B cell (primary cell): ENCODE data around the gene ZBTB24. TPM values are rescaled to one million over a fixed set of nuclear protein-coding genes. Genes with fewer than 3 reads are reported as not detected.

Experiments
- ATAC-seq: fragments of 200-7000 bp; cut with Tn5 transposase; one replicate; pipeline ENCODE4 v1.10.0; 2021; ENCODE audit warnings: low read depth, mild to moderate bottlenecking, moderate number of reproducible peaks, moderate library complexity
- CTCF ChIA-PET: fragments of 350-600 bp; sonication (Branson Sonifier 250); formaldehyde crosslinking; loops from one replicate; lab custom pipeline; 2021; ENCODE audit warnings: antibody characterized with exemption, inconsistent platforms; lab: Charles Lee
- POLR2A ChIA-PET: fragments of 350-600 bp; sonication (Branson Sonifier 250); formaldehyde crosslinking; loops from one replicate; lab custom pipeline; 2021; ENCODE audit warnings: antibody characterized with exemption; lab: Charles Lee
- DNase-seq: peaks from one replicate; pipeline ENCODE4 v3.0.0; 2013
- H2AFZ ChIP-seq: 2 replicates; pipeline ENCODE4 v1.6.1; 2012; ENCODE audit warnings: mild to moderate bottlenecking, low read depth, low read length; ENCODE audit not compliant: insufficient read depth, poor library complexity, severe bottlenecking
- H3K27ac ChIP-seq, 2 donors: 1 replicate in 1 of 2; 2 replicates in 1 of 2; pipeline ENCODE4 v1.5.1; 2012 to 2013; ENCODE audit warnings: low read length in 2 of 2, mild to moderate bottlenecking in 2 of 2, moderate library complexity in 1 of 2
- H3K27me3 ChIP-seq, 4 experiments: fragments of 200-600 bp in 1 of 4; sonication (generic) in 1 of 4; replicated peaks in 1 of 4; 1 replicate in 2 of 4; 2 replicates in 2 of 4; pipeline versions ENCODE4 v1.6.1 to v1.7.0; 2013 to 2016; ENCODE audit warnings: low read length in 3 of 4, mild to moderate bottlenecking in 2 of 4, mixed read lengths in 1 of 4, moderate library complexity in 1 of 4; ENCODE audit not compliant: insufficient read depth in 4 of 4, control insufficient read depth in 3 of 4; ENCODE audit errors: control extremely low read depth in 1 of 4
- H3K36me3 ChIP-seq, 2 experiments: replicated peaks in 1 of 2; 1 replicate in 1 of 2; 2 replicates in 1 of 2; pipeline versions ENCODE4 v1.6.1 to v1.7.1; 2013; ENCODE audit warnings: low read length in 1 of 2; ENCODE audit not compliant: insufficient read depth in 2 of 2, control insufficient read depth in 1 of 2; ENCODE audit errors: control extremely low read depth in 1 of 2, extremely low read depth in 1 of 2
- H3K4me1 ChIP-seq, 2 donors: fragments of 200-600 bp in 1 of 2; sonication (generic) in 1 of 2; 1 replicate in 1 of 2; 2 replicates in 1 of 2; pipeline versions ENCODE4 v1.5.1 to v1.6.1; 2013 to 2017; ENCODE audit warnings: low read length in 2 of 2; ENCODE audit not compliant: control insufficient read depth in 2 of 2, insufficient read depth in 2 of 2
- H3K4me2 ChIP-seq: replicated peaks from 2 replicates; pipeline ENCODE3; 2012; ENCODE audit warnings: mild to moderate bottlenecking, low read depth, low read length; ENCODE audit not compliant: poor library complexity, severe bottlenecking
- H3K4me3 ChIP-seq, 5 experiments: fragments of 200-600 bp in 1 of 5; sonication (generic) in 1 of 5; 1 replicate in 3 of 5; 2 replicates in 2 of 5; pipeline versions ENCODE4 v1.5.1 to v1.7.0; 2011 to 2016; ENCODE audit warnings: low read length in 4 of 5, mild to moderate bottlenecking in 4 of 5, low read depth in 2 of 5, control low read depth in 1 of 5, moderate library complexity in 1 of 5; ENCODE audit not compliant: insufficient read depth in 1 of 5; ENCODE audit errors: control extremely low read depth in 1 of 5, extremely low read depth in 1 of 5
- H3K79me2 ChIP-seq: fragments of 200-600 bp; sonication (generic); one replicate; pipeline ENCODE4 v1.6.0; 2016; ENCODE audit warnings: low read length; ENCODE audit not compliant: control insufficient read depth, insufficient read depth
- H3K9ac ChIP-seq: fragments of 200-600 bp; sonication (generic); 2 replicates; pipeline ENCODE4 v1.6.1; 2017; ENCODE audit warnings: mild to moderate bottlenecking, low read length, moderate library complexity
- H3K9me3 ChIP-seq, 3 donors: one replicate each; pipeline versions ENCODE4 v1.6.1 to v1.7.1; 2013; ENCODE audit warnings: low read length in 2 of 3; ENCODE audit not compliant: control insufficient read depth in 2 of 3, insufficient read depth in 1 of 3; ENCODE audit errors: control extremely low read depth in 1 of 3
- H4K20me1 ChIP-seq: 2 replicates; pipeline ENCODE4 v1.6.0; 2012; ENCODE audit warnings: mild to moderate bottlenecking, low read length; ENCODE audit not compliant: insufficient read depth, control insufficient read depth, poor library complexity, severe bottlenecking
- H3K27ac Mint-ChIP-seq: one replicate; pipeline ENCODE4 v1.8.0; 2021; ENCODE audit warnings: mixed read lengths
- H3K27me3 Mint-ChIP-seq: one replicate; pipeline ENCODE4 v1.8.0; 2021; ENCODE audit warnings: mixed read lengths
- H3K4me1 Mint-ChIP-seq: one replicate; pipeline ENCODE4 v1.8.0; 2021; ENCODE audit warnings: mixed read lengths
- H3K4me3 Mint-ChIP-seq: one replicate; pipeline ENCODE4 v1.8.0; 2021; ENCODE audit warnings: mixed read lengths
- H3K9me3 Mint-ChIP-seq: one replicate; pipeline ENCODE4 v1.8.0; 2022; ENCODE audit warnings: mixed read lengths; ENCODE audit not compliant: insufficient read depth
- EZH2 ChIP-seq: IDR thresholded peaks from 2 replicates; pipeline ENCODE4 v1.6.1; 2012; ENCODE audit warnings: borderline replicate concordance, low read depth, mild to moderate bottlenecking, moderate library complexity, low read length; ENCODE audit not compliant: insufficient read depth, poor library complexity, severe bottlenecking
- WGBS: methylation state at CpG from one replicate; pipeline ENCODE4 v1.1.5; 2013; ENCODE audit warnings: missing lambda C conversion rate; ENCODE audit not compliant: insufficient coverage; 5-methylcytosine and 5-hydroxymethylcytosine counted together
- intact Hi-C: fragments of 100-400 bp; cut with micrococcal nuclease; formaldehyde crosslinking; loops from one replicate; pipeline ENCODE4 v1.10.0; 2022
- polyA plus RNA-seq: library from polyadenylated mRNA; depleted of rRNA; stranded (reverse); fragments of >200 nt; gene quantifications from 2 replicates; pipeline ENCODE4 v1.2.3, GENCODE V29; 2012
- total RNA-seq, 2 donors: library from RNA; stranded (reverse); fragments of 120-200 nt in 1 of 2; gene quantifications; 1 replicate in 1 of 2; 2 replicates in 1 of 2; pipeline versions ENCODE4 v1.2.3 to v1.2.4, GENCODE V29; 2013 to 2022
- TF ChIP-seq, protein P1 (sequence below): fragments of 200-600 bp; IDR thresholded peaks from one replicate; pipeline ENCODE4 v1.8.0; 2022; ENCODE audit warnings: antibody characterized with exemption, mild to moderate bottlenecking

ZBTB24 gene
- total and polyA plus RNA-seq, 2 donors (not counting 1 experiment from before 2014, with no cell fraction given): 10.6 to 31.4 TPM

DNA sequence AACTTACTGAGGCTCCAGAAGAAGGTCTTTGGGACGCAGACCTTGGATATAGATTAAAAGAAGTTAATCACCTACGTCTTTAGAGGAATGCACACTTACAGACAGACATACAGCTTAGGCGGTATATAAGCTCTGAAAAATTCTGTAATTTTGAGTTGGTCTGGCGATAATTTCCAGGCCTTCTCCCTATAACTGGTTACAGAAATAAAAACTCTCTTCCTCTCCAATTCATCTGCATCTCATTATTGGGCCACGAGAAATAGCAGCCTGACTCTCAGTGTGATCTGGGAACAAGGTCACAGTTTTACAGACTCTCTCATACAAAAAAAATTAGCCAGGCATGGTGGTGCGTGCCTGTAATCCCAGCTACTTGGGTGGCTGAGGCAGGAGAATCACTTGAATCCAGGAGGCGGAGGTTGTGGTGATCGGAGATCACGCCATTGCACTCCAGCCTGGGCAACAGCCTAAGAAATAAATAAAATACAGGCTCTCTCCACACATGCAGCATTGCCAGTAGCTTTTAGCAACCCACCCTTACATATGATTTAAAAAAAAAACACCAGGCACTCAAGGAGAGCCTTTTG, 4.7 kb downstream of the ZBTB24 start:
- no CpG with 5 or more reads among the region's 9 CpGs for WGBS
- H3K4me3 ChIP-seq: peak overlapping the region; percentile 4 to 92 (median 47)
- H3K27ac ChIP-seq: peak overlapping the region; percentile 37 to 81

DNA sequence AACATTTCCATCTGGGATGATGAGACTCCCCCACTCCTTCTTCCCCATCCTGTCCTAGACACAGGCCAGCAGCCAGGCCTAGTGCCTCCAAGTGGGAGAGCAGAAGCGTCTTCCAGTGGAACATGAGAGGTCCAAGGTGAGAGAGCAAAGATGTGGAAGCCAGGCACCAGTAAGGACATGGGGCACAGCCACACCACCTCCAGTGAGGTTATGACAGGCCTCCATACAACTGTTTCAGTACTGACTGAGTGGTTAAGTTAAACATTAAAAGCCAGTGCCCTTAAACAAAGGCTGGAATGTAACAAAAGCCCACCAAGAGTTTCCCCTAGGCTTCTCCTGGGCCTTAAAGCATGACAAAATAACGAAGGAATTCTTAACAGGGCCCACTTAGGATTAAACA, 5.3 kb downstream of the ZBTB24 start:
- DNase-seq (no peak), ATAC-seq (no peak)
- H4K20me1 ChIP-seq: peaks cover 12% of the 10 kb centered on the region
- no CpG with 5 or more reads among the region's 2 CpGs for WGBS
- peak overlapping the region in 1 of 2 donors; percentile 81 for H3K27ac ChIP-seq
- TF ChIP-seq, protein P1, sequence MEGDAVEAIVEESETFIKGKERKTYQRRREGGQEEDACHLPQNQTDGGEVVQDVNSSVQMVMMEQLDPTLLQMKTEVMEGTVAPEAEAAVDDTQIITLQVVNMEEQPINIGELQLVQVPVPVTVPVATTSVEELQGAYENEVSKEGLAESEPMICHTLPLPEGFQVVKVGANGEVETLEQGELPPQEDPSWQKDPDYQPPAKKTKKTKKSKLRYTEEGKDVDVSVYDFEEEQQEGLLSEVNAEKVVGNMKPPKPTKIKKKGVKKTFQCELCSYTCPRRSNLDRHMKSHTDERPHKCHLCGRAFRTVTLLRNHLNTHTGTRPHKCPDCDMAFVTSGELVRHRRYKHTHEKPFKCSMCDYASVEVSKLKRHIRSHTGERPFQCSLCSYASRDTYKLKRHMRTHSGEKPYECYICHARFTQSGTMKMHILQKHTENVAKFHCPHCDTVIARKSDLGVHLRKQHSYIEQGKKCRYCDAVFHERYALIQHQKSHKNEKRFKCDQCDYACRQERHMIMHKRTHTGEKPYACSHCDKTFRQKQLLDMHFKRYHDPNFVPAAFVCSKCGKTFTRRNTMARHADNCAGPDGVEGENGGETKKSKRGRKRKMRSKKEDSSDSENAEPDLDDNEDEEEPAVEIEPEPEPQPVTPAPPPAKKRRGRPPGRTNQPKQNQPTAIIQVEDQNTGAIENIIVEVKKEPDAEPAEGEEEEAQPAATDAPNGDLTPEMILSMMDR: no peak
- no peak for TF ChIP-seq EZH2
- peaks cover 86% of the 10 kb centered on the region for H3K79me2 ChIP-seq
- intact Hi-C loops: no loop called here
- peaks cover 6 to 64% of the 10 kb centered on the region in 2 experiments for H3K36me3 ChIP-seq
- no peaks in the 10 kb centered on the region for H3K9me3 ChIP-seq
- ChIA-PET POLR2A (no interaction called here), CTCF (interaction anchor here (1.1 to 5.5 kb wide), 3 partner anchors 19 to 36 kb away, joined by 3 to 42 read pairs (median 12); partner anchors contain the start of genes MICAL1, PPIL6 and SMPD2)
- H3K4me2 ChIP-seq: peak overlapping the region; percentile 91
- Mint-ChIP-seq H3K4me1 (peaks cover 80% of the 10 kb centered on the region), H3K27me3 (no peaks in the 10 kb centered on the region), H3K27ac (peak overlapping the region; percentile 84), H3K9me3 (no peaks in the 10 kb centered on the region), H3K4me3 (peak overlapping the region; percentile 86)
- no peak overlapping the region for H2AFZ ChIP-seq
- H3K4me1 ChIP-seq: peaks cover 58 to 68% of the 10 kb centered on the region in 2 donors
- peak overlapping the region in 3 of 5 experiments; percentile 12 to 47 (median 34) for H3K4me3 ChIP-seq
- H3K27me3 ChIP-seq: no peaks in the 10 kb centered on the region
- H3K9ac ChIP-seq: peak overlapping the region; percentile 68

More for the DNA sequence above, 4.7 kb downstream of the ZBTB24 start:
- H3K4me2 ChIP-seq: peak overlapping the region; percentile 91
- Mint-ChIP-seq H3K9me3 (no peaks in the 10 kb centered on the region), H3K27ac (peak overlapping the region; percentile 84), H3K4me3 (peak overlapping the region; percentile 86), H3K4me1 (peaks cover 74% of the 10 kb centered on the region), H3K27me3 (no peaks in the 10 kb centered on the region)
- H3K9ac ChIP-seq: peak overlapping the region; percentile 68
- H4K20me1 ChIP-seq: peaks cover 8% of the 10 kb centered on the region
- peaks cover 84% of the 10 kb centered on the region for H3K79me2 ChIP-seq
- no peak for DNase-seq
- peaks cover 6 to 58% of the 10 kb centered on the region in 2 experiments for H3K36me3 ChIP-seq
- intact Hi-C loops: no loop called here
- ATAC-seq: no peak
- peaks cover 52 to 62% of the 10 kb centered on the region in 2 donors for H3K4me1 ChIP-seq
- no peaks in the 10 kb centered on the region for H3K27me3 ChIP-seq
- POLR2A ChIA-PET: interaction anchor here (0.8 to 1.0 kb wide), 2 partner anchors 18 to 19 kb away, joined by 3 to 5 read pairs; no protein-coding TSS in a partner anchor
- H2AFZ ChIP-seq: no peak overlapping the region
- H3K9me3 ChIP-seq: no peaks in the 10 kb centered on the region
- TF ChIP-seq, protein P1: no peak
- TF ChIP-seq EZH2: no peak
- CTCF ChIA-PET: interaction anchor here (2.4 to 5.5 kb wide), 2 partner anchors 20 to 37 kb away, joined by 12 to 42 read pairs; partner anchors contain the start of genes MICAL1, PPIL6 and SMPD2
